ENCODE data around the gene STK17B.
"Not testable (repeated sequence)": the region's sequence is repeated elsewhere in the genome, so short reads cannot be mapped to it uniquely, and the experiment has no call there.

STK17B gene

GRCh38 chr2:196112418-196113034 lies 58.9 kb downstream of the STK17B start:
- no peak for DNase-seq (ENCODE audit: low read depth)

DNA sequence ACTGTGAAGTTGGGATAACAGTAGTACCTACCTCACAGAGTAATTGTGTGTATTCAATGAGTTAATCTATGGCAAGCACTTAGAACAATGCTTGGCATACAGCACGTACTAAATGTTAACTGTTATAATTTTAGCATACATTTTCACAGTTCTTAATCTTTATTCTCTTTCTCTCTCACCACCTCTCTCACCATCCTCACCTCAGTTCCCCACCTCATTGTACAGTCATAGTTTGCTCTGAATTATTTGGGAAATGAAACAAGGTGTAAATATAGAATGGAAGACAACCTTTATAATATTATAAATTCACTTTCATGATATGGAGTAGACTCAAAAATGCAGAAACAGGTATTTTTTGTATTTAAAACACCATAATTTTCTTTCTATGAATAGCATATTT lies 62.8 kb downstream of the STK17B start:
- no peak for DNase-seq (ENCODE audit: low read depth)

GRCh38 chr2:196105951-196106350 lies 65.4 kb downstream of the STK17B start:
- DNase-seq (ENCODE audit: low read depth), result no peak

GRCh38 chr2:196104066-196104465 lies 67.3 kb downstream of the STK17B start:
- no peak for DNase-seq (ENCODE audit: low read depth)

DNA sequence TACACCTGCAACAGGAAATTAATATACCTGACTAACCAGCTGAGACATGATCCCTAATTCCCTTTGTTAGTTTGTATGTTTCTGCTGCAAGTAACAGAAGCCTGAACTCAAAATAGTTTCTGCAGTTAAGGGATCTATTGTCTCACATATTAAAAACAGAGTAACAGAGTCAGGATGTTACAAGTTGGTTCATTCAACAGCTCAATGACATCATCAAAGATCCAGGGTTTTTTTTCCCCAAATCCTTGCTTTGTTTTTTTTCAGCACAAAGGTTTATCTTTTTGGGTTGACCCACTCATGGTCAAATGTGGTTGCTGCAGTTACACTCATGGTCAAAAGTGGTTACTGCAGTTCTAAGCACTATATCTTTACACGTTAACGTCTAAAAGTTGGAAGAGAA lies 67.8 kb downstream of the STK17B start:
- DNase-seq (ENCODE audit: low read depth), result no peak

DNA sequence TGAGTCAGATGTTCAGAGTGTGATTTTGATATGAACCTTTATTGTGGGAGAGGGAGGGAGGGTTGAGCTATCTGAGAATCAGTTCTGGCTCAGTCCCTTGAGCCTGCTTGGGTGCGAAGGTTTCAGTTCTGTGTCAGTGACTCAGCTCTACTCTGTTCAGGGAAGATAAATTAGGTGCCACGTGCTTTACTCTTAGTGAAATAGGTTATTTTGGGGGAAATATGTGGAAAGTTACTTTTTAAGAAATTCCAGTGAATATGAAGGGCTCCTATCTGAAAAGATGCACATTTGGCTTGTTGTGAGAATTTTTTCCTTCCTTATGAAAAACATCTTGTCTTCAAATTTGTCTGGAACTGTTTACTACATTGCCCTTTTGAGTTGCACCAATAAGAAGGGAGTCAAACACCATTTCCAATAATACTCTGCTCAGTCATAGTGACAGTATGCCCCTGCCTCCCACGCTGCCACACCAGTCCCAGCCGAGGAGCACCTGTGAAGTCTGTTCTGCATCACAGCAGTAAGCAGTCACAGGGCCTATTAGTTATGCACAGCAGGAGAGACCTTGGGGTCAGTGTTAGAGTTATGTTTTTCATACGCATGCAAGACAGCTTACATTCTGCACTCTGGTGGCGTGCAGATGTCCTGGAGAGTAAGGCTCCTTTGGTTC lies 69.9 kb downstream of the STK17B start:
- no peak for DNase-seq (ENCODE audit: low read depth)

DNA sequence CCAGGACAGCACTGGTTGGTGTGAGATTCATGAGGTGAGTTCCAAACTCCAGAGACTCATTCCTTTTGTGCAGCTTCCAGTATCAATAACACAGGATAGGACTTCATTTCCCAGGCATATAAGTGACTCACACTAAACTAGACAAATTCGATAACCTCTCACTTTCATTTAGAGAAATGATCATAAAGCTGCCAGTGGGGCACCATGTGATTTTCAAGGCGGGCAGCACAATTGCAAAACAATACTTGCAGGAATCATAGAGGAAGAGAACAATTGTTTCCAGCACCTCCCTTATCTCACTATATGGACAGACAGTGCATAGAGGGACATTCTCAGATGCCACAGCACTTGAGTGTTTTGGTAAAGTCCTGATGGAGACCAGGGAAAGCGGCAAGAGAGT lies 71.5 kb downstream of the STK17B start:
- DNase-seq (ENCODE audit: low read depth), result no peak

GRCh38 chr2:196097864-196098660 lies 73.3 kb downstream of the STK17B start:
- no peak for DNase-seq (ENCODE audit: low read depth)

GRCh38 chr2:196096982-196097745 lies 74.2 kb downstream of the STK17B start:
- DNase-seq (ENCODE audit: low read depth), result no peak

DNA sequence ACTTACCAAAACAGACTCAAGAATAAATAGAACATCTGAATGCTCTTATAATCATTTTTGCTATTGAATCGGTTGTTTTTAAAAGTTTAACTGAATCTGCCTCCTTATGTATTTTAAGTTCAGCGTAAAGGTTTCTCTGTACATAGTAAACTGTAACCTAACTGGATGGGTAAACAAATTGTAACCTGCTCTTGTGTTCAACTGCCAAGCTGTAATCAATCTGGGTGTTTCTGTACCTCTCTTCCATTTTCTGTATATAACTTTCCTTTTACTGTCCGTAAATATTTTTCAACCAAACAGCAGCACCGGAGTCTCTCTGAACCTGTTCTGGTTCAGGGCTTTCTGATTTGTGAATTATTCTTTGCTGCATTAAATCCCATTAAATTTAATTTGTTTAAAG lies 75.1 kb downstream of the STK17B start:
- no peak for DNase-seq (ENCODE audit: low read depth)

- DNase-seq (ENCODE audit: low read depth), result not testable (repeated sequence)
These were observed 81.9 kb downstream of the STK17B start for GRCh38 chr2:196089448-196089847.

GRCh38 chr2:196088203-196088602 lies 83.2 kb downstream of the STK17B start:
- DNase-seq (ENCODE audit: low read depth), result no peak

DNA sequence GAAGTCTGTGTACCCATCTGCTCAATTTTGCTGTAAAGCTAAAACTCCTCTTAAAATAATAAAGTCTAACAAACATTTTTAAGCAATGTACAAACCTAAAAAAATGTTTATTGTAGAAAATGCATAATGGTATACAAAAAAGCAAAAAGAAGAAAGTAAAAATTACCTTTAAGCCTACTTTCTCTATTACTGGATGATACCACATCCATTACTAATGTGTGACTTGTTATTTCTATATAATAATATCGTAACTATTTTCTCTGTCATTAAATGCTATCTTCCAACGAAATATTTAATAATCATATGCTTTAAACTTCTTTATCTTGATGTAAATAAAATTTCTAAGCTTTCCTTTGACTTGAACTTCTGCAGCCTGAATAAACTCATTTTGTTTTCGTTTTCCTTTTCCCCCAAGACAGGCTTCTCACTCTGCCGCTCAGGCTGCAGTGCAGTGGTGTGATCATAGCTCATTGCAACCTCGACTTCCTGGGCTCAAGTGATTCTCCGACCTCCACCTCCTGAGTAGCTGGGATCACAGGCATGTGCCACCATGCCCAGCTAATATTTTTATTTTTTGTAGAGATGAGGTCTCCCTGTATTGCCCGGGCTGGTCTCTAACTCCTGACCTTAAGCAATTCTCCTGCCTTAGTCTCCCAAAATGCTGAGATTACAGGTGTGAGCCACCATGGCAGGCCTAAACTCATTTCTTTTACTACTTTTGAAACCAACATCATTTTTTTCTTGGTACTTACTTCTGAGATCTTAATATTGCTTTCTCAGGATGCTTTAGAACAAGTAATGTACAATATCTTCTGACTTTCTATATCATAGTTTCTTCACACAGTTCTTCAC lies 84.6 kb downstream of the STK17B start:
- DNase-seq (ENCODE audit: low read depth), result no peak

DNA sequence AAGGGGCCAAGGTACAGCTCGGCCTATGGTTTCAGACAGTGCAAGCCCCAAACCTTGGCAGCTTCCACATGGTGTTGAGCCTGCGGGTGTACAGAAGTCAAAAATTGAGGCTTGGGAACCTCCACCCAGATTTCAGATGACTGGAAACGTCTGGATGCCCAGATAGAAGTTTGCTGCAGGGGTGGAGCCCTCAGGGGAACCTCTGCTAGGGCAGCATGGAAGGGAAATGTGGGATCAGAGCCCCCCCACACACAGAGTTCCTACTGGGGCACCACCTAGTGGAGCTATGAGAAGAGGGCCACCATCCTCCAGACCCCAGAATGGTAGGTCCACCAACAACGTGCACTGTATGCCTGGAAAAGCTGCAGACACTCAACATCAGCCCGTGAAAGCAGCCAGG lies 87.8 kb downstream of the STK17B start:
- no peak for DNase-seq (ENCODE audit: low read depth)

Measured in stimulated activated CD8-positive, alpha-beta memory T cell treated with anti-CD3 and anti-CD28 coated beads, Interleukin-12 subunit alpha, Interleukin-12 subunit beta, amount 100 ng/mL, for 4 hours (primary cell).